Measurements from ENCODE around the gene ANTXR1.
A peak's percentile ranks its signal among the peaks of the same experiment; 100 is the strongest.

The ANTXR1 gene

DNA sequence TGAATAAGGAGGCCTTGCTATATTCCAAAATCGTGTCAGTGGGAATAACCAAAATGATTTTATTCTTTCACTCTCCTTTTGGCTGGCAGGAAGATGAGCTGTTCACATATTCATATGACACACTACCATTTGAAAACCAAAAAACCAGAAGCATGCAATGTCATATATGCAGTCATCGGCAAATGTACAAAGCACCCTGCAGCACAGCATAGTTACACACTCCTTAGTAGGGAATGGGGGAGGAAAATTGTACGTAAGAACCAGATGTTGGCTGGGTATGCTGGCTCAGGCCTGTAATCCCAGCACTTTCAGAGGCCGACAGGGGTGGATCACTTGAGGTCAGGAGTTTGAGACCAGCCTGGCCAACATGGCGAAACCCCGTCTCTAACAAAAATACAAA, 197.4 kb downstream of the ANTXR1 start:
- Histone ChIP-seq H3K36me3 (no peaks in the 10 kb centered on the region), H3K27ac (no peak overlapping the region), H3K4me3 (no peak overlapping the region), H3K27me3 (no peaks in the 10 kb centered on the region), H3K9me3 (no peaks in the 10 kb centered on the region), H3K4me1 (peaks cover 0 to 53% (median 24%) of the 10 kb centered on the region in 4 donors)
- no peak for DNase-seq
- intact Hi-C loops (cut with DNase I; ENCODE audit: low total_unique reads): no loop called here
- TF ChIP-seq, protein P1, sequence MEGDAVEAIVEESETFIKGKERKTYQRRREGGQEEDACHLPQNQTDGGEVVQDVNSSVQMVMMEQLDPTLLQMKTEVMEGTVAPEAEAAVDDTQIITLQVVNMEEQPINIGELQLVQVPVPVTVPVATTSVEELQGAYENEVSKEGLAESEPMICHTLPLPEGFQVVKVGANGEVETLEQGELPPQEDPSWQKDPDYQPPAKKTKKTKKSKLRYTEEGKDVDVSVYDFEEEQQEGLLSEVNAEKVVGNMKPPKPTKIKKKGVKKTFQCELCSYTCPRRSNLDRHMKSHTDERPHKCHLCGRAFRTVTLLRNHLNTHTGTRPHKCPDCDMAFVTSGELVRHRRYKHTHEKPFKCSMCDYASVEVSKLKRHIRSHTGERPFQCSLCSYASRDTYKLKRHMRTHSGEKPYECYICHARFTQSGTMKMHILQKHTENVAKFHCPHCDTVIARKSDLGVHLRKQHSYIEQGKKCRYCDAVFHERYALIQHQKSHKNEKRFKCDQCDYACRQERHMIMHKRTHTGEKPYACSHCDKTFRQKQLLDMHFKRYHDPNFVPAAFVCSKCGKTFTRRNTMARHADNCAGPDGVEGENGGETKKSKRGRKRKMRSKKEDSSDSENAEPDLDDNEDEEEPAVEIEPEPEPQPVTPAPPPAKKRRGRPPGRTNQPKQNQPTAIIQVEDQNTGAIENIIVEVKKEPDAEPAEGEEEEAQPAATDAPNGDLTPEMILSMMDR (IDR thresholded peaks at IDR 0.05): no peak

DNA sequence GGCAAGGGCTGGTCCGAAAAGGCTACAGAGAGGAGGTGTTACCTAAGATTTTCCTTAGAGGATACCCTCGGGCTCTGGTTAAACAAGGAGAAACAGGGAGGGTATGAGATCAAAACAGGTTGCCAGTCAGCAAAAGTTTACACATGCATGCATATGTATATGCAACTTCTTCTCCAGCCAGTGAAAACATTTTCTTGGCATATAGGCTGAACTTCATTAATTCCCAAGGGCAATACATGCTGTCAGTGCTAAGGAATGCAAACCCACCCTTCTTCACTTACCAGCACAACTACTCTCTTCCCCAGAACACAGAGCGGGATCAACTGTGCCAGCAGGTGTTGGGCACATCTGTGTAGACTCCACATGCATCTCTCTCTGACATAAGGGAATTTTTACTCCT, 198.1 kb downstream of the ANTXR1 start:
- peaks cover 0 to 52% (median 24%) of the 10 kb centered on the region in 4 donors for H3K4me1 ChIP-seq
- TF ChIP-seq, protein P1 (IDR thresholded peaks at IDR 0.05): no peak
- no peak for DNase-seq
- intact Hi-C loops (cut with DNase I; ENCODE audit: low total_unique reads): no loop called here
- H3K9me3 ChIP-seq: no peaks in the 10 kb centered on the region
- no peaks in the 10 kb centered on the region for H3K27me3 ChIP-seq
- no peaks in the 10 kb centered on the region for H3K36me3 ChIP-seq
- H3K4me3 ChIP-seq: no peak overlapping the region
- H3K27ac ChIP-seq: no peak overlapping the region

DNA sequence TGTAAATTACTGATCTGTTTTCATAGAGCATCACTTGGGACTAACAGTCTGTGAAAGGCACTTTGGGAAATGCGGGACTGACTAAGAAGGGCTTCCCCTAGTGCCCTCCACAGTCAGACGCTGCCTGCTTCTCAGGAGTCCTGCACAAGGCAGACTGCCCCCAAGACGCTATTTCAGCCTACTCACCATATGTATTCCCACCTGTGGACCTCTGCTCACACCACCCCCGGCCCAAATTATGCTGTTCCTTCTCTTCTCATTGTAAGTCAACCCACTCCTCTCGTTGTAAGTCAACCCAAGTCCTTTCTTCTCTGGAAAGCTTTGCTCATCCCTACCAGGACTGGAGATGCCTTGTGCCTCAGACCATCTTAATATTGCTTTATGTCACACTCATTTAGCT, 198.7 kb downstream of the ANTXR1 start:
- DNase-seq: no peak
- TF ChIP-seq, protein P1 (IDR thresholded peaks at IDR 0.05): no peak
- intact Hi-C loops (cut with DNase I; ENCODE audit: low total_unique reads): no loop called here
- Histone ChIP-seq H3K27ac (no peak overlapping the region), H3K9me3 (no peaks in the 10 kb centered on the region), H3K4me3 (no peak overlapping the region), H3K27me3 (no peaks in the 10 kb centered on the region), H3K4me1 (peaks cover 0 to 48% (median 24%) of the 10 kb centered on the region in 4 donors), H3K36me3 (no peaks in the 10 kb centered on the region)

DNA sequence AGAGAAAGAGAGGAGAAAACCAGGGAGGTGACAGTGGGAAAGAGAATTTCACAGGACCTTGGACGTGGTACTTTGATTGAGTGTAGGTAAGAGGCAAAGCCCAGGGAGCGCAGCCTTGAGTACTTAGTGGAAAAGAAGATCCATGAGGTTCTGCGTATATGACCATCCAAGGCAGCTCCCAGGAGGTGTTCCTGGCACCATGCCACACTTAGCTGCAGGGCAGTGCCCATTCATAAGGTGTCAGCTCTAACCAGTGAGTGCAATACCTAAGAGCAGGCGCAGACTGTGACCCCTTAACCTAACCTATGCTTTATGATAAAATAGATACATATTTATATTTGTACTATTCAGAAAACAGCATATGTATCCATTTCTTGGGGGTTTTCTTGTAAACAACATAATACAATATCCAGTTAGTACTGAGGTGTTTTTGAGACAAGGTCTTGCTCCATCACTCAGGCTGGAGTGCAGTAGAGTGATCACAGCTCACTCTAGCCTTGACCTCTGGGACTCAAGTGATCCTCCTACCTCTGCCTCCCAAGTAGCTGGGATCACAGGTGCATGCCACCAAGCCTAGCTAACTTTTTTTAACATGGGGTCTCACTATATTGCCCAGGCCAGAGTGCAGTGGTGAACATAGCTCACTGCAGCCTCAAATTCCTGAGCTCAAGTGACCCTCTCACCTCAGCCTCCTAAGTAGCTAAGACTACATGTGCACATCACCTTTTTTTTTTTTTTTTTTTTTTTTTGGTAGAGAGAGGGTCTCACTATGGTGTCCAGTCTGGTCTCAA, 199.5 kb downstream of the ANTXR1 start:
- no peaks in the 10 kb centered on the region for H3K36me3 ChIP-seq
- no peak for DNase-seq
- peaks cover 0 to 50% (median 24%) of the 10 kb centered on the region in 4 donors for H3K4me1 ChIP-seq
- no peaks in the 10 kb centered on the region for H3K9me3 ChIP-seq
- no peaks in the 10 kb centered on the region for H3K27me3 ChIP-seq
- intact Hi-C loops (cut with DNase I; ENCODE audit: low total_unique reads): no loop called here
- H3K27ac ChIP-seq: no peak overlapping the region
- TF ChIP-seq, protein P1 (IDR thresholded peaks at IDR 0.05): no peak
- no peak overlapping the region for H3K4me3 ChIP-seq

DNA sequence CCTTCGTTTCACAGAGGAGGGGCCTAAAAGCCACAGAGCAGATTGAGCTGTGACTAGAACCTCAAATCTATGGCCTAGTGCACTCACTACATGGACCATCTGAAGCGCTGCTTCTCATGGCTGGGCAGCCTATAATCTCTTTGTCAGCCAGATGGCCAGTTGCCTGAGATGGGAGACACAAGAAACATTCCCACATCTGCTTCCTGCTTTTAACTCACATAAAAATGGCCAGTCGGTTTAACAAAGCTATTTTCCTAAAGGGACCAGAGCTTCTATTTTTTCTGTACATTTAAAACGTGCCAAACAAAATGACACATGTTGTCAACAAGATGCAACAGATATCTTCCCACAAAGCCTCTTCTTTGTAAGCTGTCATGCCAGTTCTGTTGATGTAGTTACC, 200.2 kb downstream of the ANTXR1 start:
- TF ChIP-seq, protein P1 (IDR thresholded peaks at IDR 0.05): no peak
- DNase-seq: no peak
- Histone ChIP-seq H3K27ac (peak overlapping the region; percentile 35 to 67), H3K9me3 (no peaks in the 10 kb centered on the region), H3K27me3 (no peaks in the 10 kb centered on the region), H3K4me3 (no peak overlapping the region), H3K4me1 (peaks cover 0 to 58% (median 29%) of the 10 kb centered on the region in 4 donors), H3K36me3 (no peaks in the 10 kb centered on the region)
- intact Hi-C loops (cut with DNase I; ENCODE audit: low total_unique reads): no loop called here
